Left kidney (tissue), 8 donors: ENCODE measurements around the gene HOXB5. TPM values are rescaled to one million over a fixed set of nuclear protein-coding genes. Genes with fewer than 3 reads are reported as not detected.
A peak's percentile ranks its signal among the peaks of the same experiment; 100 is the strongest.

ENCODE experiments used
- DNase-seq: peaks from one replicate; pipeline ENCODE4 v3.0.0-alpha.2; 2013
- long read RNA-seq, 8 donors: transcript quantifications; one replicate each; lab custom pipeline, GENCODE V29; 2026
- polyA plus RNA-seq: library from polyadenylated mRNA; unstranded; fragments of 120-200 nt; gene quantifications from one replicate; pipeline ENCODE4 v1.2.1, GENCODE V29; 2013; ENCODE audit not compliant: insufficient read length

Gene HOXB5
- polyA plus RNA-seq: 38.2 TPM
- long read RNA-seq, donor 1, transcript HOXB5-201 (2 exons, 2,041 nt): major isoform, 26 of 26 reads
- long read RNA-seq, donor 1, partial matches to known transcripts: 0 of 26 reads
- long read RNA-seq, donor 1, other reads (novel, unspliced or antisense): 0 of 26 reads
- long read RNA-seq, donor 2, transcript HOXB5-201 (2 exons, 2,041 nt): major isoform, 12 of 12 reads
- long read RNA-seq, donor 2, partial matches to known transcripts: 0 of 12 reads
- long read RNA-seq, donor 2, other reads (novel, unspliced or antisense): 0 of 12 reads
- long read RNA-seq, donor 3, transcript HOXB5-201 (2 exons, 2,041 nt): major isoform, 12 of 12 reads
- long read RNA-seq, donor 3, partial matches to known transcripts: 0 of 12 reads
- long read RNA-seq, donor 3, other reads (novel, unspliced or antisense): 0 of 12 reads
- long read RNA-seq, donor 4: 0 reads
- long read RNA-seq, donor 5, transcript HOXB5-201 (2 exons, 2,041 nt): major isoform, 11 of 11 reads
- long read RNA-seq, donor 5, partial matches to known transcripts: 0 of 11 reads
- long read RNA-seq, donor 5, other reads (novel, unspliced or antisense): 0 of 11 reads
- long read RNA-seq, donor 6, transcript HOXB5-201 (2 exons, 2,041 nt): major isoform, 15 of 15 reads
- long read RNA-seq, donor 6, partial matches to known transcripts: 0 of 15 reads
- long read RNA-seq, donor 6, other reads (novel, unspliced or antisense): 0 of 15 reads
- long read RNA-seq, donor 7, transcript HOXB5-201 (2 exons, 2,041 nt): major isoform, 20 of 20 reads
- long read RNA-seq, donor 7, partial matches to known transcripts: 0 of 20 reads
- long read RNA-seq, donor 7, other reads (novel, unspliced or antisense): 0 of 20 reads
- long read RNA-seq, donor 8, transcript HOXB5-201 (2 exons, 2,041 nt): major isoform, 7 of 17 reads
- long read RNA-seq, donor 8, partial matches to known transcripts: 10 of 17 reads
- long read RNA-seq, donor 8, other reads (novel, unspliced or antisense): 0 of 17 reads

- DNase-seq: no peak
Observed at GRCh38 chr17:48593126-48593829, at the start of gene HOXB5. Gene HOXB5, minus strand, starts transcription at chr17:48593779. Its CDS starts 97 bp downstream, at chr17:48593682.

DNA sequence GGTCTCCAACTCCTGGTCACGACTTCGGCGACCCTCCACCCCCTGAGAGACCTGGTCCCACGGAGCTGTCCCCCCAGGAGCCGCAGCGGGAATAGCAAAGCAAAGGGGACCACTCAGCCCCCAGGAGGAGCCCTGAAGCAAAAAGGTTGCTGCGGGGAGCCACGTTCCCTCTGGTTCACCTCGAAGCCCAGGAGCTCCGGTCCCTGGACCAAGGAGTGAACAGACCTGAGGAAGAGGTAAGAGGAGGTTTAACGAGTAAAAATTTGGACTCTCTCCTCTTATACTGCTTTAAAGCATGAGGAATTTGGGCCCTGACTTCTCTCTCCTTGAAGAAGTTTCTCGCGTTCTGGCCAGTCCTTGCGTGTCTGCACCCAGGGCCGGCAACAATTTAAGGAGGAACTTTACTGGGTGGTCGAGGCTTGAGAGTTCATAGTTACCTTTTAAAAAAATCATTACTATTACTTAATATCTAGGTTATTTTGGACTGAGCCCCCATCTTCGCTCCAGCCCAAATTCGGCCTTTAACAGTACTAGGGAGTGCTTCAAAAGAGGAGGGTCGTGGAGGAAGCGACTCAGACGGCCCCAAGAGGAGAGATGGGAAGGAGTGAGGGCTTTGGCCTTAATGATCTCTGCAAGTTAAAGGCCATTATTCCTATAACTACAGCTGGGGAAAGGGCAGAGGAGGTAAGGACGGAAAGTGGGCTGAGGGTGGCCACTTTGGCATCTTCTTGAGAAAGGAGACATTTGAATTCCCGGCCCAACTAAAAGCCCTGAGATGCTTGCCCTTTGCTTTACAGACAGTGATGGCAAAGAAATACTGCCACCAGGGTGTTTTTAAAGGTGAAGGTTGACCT is 49.5 kb upstream of the HOXB5 start:
- DNase-seq: no peak

- DNase-seq: no peak
Observed at GRCh38 chr17:48642059-48642842, 48.7 kb upstream of the HOXB5 start.

DNA sequence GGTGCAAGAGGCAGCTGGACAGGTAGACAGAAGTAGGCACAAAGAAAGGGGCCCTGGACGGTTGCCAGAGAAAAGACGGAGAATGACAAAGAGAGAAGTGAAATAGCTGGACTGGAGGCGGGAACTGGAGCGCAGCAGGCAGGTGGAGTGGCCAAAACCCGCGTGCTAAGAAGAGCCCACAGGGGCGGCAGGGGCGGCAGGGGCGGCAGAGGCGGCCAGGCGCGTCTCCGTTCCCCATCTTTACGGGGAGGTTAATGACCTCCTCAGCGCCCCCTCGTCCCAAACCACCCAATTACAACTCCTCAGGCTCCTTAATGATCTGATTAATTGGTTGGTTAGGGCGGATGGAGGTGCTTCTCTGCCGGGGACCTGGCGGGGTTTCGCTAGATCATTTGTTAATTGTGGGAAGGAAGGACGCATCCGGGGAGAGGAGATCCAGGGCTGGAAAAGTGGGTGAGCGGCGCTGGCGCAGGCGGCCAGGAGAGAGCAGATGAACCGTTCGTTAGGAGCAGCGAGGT is 48.0 kb upstream of the HOXB5 start:
- DNase-seq: no peak

GRCh38 chr17:48640858-48641180 is 47.2 kb upstream of the HOXB5 start:
- no peak for DNase-seq

DNA sequence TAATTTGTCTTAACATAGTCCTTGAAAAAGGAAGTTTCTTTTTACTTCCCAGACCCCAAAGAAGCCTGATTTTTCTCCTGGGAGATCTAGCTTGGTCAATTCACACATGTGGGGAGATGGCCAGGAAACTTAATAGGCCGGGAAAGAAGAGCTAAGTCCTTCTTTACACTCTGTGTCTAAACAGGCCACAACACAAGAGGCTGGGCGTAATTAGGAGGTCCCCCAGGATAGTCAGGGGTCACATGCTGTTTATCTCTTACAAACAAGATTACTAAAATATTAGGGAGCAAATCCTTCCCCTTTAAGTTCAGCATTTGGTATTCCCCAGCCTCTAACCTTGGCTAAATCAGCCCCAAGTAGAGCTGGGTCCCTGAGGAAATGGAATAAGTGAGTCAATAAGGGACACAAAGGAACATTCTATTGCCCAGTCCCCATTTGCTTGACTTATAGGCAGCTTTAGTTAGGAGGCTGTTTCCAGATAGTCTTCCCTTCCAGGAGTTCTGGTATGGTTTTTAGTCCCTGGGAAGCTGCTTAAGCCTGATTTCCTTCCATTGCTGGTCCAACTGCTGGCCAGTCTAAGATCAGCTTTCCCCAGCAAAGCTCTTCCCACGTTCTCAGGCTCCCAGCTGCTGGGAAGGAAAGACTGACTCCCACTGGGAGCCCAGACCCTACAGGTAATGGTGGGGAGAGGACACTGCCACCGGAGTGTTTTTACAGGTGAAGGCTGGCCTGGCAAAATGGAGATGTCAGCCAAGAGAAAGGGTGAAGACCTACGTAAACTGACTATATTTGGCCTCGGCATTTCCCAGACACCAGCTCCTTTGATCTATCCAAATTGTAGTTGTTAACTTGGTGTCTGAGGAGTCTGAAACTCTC is 46.6 kb upstream of the HOXB5 start:
- no peak for DNase-seq

DNA sequence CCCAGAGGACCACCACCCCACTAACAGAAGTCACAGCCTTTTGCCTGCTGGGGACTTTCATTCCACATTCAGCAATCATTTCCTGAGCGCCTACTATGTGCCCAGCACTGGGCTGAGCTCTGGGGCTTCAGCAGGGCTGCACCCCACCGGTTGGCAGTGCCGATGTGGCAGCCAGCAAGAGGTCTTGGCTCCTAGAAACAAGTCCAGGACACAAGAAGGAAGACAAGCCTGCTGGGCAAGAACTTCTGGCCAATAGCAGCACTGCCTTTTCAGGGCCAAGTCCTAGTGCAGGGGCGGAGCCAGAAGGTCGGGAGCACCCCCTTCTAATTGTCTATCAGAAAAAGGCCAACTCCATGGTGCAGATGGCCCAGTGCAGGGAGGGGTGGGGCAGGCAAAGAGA is 45.6 kb upstream of the HOXB5 start:
- DNase-seq: no peak

DNA sequence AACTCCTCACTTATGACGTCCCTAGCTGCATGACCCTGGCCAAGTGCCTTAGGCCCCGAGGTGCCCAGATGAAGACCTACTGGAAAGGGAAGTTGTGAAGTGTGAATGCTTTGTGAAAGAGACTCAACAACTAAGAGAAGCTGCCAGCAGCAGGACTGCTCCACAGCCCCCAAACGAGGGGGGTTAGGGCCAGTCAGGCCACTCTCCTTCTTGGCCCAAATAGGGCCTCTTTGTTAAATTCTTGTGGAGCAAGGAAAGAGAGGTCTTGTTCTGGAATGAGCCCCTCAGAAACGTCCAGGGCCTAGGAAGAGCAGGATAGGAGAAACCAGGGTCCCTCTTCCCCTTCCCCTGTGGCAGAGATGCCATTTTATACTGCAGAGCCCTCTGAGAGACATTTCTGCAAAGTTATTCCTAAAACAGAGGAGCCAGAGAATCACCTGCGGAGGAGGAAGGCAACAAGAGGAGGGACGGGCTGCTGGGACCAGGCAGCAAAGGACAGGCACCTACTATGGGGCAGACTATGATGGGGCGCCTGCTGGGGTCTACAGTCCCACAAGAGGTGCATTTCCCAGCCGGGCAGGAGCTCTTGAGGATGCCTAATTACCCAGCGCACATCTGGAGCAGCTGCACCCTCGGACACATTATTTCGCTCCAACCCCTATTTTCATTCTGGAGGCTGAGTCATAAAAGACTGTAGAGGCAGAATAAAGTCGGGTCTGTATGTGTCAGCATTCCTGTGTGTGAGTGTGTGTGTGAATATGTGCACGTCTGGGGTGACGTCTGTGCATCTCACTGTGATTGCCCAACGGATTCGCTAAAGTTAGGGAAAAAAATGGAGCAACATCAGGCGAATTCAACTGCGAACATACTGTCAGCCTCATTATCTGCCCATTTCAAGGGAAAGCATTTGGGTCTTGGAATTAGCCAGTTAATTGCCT is 44.0 kb upstream of the HOXB5 start:
- no peak for DNase-seq

DNA sequence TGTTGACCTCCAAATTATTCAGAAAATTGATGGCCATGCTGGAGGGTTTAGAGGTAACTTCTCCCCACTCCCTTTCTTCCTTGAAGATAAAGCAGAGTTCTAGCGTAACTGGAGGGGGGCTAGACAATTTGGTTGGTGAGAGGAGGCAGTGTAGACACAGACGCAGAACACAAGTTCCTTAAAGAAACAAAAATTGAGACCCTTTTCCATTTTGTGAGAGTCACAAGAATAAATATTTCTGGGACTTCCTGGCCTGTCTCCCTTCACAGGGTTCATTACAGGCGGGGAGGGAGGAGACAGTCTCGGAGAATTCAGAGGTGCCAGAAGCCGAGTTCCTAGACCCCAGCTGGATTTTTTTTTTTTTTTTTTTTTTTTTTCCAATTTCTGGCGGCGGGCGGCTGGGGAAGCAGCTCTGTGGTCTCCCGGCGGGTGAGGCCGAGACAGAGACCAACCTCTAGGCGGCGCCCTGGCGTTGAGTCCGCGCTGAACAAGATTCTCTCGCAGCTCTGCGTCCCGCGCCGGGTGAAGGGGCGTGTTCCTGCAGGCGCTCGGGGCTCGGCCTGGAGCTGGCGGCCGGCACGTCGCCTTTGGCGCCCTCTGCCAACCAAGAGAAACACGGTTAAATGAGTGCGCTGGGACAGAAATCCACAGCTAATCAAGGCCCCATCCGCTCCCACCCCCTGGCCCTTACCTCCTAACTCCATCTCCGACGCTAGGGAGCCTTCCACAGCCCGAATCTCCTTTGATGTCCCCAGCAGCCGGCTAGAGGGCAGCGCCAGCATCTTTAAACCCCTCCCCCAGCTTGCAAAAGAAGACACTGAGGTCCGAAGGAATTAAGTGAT is 42.8 kb upstream of the HOXB5 start:
- peak; percentile 90 for DNase-seq

DNA sequence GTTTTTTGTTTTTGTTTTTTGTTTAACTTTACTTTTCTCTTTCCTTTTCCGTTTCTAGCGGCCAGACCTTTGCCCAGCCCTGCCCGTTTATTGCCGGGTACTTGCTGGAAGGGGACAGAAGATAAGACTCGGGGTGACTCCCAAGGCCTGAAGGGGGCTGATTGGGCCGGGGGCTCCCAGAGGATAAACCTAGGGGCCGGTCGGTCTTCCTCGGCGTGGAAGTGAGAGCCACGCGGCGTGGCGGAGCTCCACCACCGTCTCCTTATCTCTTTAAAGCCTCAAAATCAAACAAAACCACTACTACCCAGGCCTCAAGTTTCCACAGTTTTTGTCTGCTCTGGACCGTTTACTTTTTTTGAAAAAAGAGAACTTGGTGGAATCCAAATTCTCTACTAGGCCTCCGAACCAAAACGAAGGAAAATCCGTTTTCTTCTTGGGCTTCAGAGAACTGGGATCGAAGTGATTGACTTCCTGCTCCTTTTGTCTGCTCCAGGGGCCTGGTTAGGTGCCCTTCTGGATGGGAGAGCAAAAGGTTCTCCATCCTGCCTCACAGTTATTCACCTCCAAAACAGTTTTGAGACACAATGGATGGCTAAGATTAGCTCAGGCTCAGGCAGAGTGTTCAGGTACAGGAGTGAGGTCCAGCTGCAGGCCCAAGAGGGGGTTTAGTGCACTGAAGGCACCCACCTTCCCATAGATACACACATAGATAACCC is 41.1 kb upstream of the HOXB5 start:
- DNase-seq: no peak

GRCh38 chr17:48633266-48633677 is 39.7 kb upstream of the HOXB5 start:
- DNase-seq: no peak

DNA sequence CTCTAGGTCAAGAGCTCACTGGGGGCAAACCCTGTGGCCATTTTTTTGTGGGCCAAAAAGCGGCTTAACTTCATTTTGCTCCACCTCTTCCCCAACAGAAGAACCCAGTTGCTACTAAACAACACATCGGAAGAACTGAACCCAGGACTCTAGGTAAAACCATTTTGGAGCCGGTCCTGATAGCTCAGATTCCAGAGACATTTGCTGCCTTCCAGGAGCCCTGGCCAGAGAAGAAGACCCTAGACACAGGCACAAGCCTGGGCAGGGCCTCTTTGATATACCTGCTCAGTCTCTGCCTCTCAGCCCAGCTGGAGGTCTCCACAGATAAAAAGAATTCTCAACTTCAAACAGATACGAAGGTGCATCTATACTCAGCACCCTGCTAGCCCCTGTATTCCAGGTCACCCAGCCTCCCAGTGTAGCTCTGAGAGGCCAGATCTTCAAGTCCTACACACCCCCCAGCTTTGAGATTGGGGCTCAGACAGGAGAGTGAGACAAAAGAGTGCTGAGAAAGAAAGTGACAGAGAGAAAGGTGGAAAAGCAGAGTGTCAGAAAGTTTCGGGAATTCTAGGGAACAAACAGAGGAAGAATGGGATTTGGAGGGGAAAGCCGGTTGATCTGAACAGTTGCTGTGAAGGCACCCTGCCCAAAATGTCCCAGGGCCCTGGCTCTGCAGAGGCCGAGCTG is 39.1 kb upstream of the HOXB5 start:
- DNase-seq: no peak

DNA sequence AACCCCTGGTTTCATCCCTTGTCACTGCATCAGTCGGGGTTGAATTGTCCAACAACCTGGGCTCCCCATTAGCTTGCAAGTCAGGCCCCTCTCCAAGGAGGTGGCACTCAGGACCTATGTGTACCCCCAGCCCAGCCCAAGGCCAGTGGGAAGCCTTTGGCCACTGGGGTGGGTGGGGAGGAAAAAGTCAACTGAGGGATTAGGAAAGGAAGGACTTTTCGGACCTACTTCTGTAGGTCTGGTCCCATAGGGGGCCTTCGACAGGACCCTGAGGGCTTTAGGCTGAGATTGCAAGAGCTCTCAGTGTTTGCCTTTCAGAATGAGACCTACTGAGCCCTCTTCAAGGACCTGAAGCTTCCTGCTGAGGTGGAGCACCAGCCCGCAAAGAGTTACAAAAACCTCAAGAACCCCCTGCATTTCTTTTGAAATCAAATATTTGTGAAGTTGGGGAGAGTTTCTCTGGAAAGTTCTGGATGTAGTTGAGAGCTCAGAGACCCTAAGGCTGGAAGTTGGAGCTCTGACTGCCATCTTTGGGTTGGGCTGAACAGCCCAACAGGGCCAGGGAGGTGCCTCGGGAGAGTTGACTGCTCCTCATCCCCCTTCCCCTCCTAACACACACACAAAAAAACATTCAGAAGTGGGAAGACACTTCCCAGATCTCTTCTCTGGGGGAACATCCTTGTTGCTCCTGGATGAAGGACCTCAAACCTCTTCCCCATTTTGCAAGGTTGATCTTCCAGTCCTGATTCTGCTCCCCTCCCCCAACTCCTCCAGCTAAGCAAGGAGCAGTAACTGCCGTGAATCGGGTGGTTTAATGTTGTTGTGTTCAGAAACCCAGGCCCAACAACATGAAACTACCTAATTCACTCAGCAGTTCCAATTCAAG is 38.4 kb upstream of the HOXB5 start:
- DNase-seq: no peak

- no peak for DNase-seq
Observed at GRCh38 chr17:48630925-48631692, 37.5 kb upstream of the HOXB5 start.
